Sigmoid colon (tissue), 4 donors: ENCODE data around the gene PLAC8.

Experiments
- CTCF ChIP-seq, 4 experiments: fragments of 450-650 bp in 3 of 4; fragments of 200-600 bp in 1 of 4; IDR thresholded peaks; one replicate each; pipeline ENCODE4 v1.5.1; 2016 to 2019; ENCODE audit warnings: antibody characterized with exemption in 4 of 4, mild to moderate bottlenecking in 3 of 4, moderate library complexity in 2 of 4
- EP300 ChIP-seq, 4 donors: sonication (generic); formaldehyde crosslinking; IDR thresholded peaks; one replicate each; pipeline ENCODE4 v1.6.1; 2017; ENCODE audit warnings: antibody characterized with exemption in 4 of 4
- POLR2A ChIP-seq, 2 donors: fragments of 450-650 bp; IDR thresholded peaks; one replicate each; pipeline ENCODE4 v1.6.1; 2016; ENCODE audit warnings: antibody characterized with exemption in 2 of 2, mild to moderate bottlenecking in 2 of 2, moderate library complexity in 2 of 2
- POLR2AphosphoS5 ChIP-seq, 4 donors: sonication (generic); formaldehyde crosslinking; IDR thresholded peaks; one replicate each; pipeline ENCODE4 v1.6.1; 2017; ENCODE audit warnings: antibody characterized with exemption in 4 of 4

- TF ChIP-seq EP300 (IDR thresholded peaks at IDR 0.05) (no peak), CTCF (IDR thresholded peaks at IDR 0.05) (no peak), POLR2AphosphoS5 (IDR thresholded peaks at IDR 0.05) (no peak), POLR2A (IDR thresholded peaks at IDR 0.05) (no peak)
Observed at GRCh38 chr4:83138946-83139345, 24.4 kb upstream of the PLAC8 start.
